GM12874 (cell line): Measurements from ENCODE around the gene STX4.

Source experiments
- TF ChIP-seq, protein P1 (sequence below): IDR thresholded peaks from 2 replicates; pipeline ENCODE4 v1.5.1; 2011; ENCODE audit warnings: low read depth, mild to moderate bottlenecking, control low read depth, low read length, moderate library complexity; ENCODE audit not compliant: insufficient read depth

Gene STX4

DNA sequence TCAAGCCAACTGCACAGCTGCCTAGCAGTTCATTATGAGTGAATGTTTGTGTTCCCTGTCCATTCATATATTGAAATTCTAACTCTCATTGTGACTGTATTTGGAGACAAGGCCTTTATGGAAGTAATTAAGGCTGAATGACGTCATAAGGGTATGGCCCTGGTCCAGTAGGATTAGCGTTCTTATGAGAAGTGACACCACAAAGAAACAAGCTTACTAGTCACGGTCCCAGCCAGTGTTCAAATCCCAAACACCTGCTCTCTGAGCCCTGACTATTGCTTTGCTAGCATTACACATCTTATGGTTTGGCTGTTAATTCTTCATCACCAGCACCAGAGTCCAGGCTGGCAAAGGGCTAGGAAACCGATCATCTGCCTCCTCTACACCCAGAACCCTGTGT lies 38.5 kb downstream of the STX4 start:
- TF ChIP-seq, protein P1, sequence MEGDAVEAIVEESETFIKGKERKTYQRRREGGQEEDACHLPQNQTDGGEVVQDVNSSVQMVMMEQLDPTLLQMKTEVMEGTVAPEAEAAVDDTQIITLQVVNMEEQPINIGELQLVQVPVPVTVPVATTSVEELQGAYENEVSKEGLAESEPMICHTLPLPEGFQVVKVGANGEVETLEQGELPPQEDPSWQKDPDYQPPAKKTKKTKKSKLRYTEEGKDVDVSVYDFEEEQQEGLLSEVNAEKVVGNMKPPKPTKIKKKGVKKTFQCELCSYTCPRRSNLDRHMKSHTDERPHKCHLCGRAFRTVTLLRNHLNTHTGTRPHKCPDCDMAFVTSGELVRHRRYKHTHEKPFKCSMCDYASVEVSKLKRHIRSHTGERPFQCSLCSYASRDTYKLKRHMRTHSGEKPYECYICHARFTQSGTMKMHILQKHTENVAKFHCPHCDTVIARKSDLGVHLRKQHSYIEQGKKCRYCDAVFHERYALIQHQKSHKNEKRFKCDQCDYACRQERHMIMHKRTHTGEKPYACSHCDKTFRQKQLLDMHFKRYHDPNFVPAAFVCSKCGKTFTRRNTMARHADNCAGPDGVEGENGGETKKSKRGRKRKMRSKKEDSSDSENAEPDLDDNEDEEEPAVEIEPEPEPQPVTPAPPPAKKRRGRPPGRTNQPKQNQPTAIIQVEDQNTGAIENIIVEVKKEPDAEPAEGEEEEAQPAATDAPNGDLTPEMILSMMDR: no peak

DNA sequence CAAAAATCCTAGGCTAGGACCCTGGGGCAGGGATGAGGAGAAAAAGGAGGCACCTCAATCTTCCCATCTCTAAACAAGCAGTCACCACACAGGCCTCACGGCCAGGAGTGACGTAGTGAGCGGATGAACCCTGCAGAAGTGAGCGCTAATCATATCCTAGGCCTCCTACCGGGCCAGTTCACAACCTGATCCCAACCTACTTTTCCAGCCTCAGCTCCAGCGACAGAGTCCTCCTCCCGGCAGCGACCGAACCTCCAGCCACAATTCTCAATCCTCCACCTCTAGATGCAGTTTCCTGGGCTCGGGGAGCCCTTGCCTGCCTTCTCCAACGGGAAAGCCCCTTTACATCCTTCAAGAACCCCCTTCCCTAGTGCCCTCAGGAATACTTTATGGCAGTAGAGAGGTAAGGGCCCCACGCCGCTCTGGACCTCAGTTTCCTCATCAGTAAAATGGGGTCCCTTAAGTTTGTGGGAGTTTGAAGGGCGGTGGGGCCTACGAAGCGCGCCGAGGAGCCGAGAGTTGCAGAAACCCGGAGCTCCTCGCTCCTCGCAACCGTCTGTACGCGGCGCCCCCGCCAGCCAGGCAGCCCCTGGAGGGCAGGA lies 39.3 kb downstream of the STX4 start:
- TF ChIP-seq, protein P1: no peak

DNA sequence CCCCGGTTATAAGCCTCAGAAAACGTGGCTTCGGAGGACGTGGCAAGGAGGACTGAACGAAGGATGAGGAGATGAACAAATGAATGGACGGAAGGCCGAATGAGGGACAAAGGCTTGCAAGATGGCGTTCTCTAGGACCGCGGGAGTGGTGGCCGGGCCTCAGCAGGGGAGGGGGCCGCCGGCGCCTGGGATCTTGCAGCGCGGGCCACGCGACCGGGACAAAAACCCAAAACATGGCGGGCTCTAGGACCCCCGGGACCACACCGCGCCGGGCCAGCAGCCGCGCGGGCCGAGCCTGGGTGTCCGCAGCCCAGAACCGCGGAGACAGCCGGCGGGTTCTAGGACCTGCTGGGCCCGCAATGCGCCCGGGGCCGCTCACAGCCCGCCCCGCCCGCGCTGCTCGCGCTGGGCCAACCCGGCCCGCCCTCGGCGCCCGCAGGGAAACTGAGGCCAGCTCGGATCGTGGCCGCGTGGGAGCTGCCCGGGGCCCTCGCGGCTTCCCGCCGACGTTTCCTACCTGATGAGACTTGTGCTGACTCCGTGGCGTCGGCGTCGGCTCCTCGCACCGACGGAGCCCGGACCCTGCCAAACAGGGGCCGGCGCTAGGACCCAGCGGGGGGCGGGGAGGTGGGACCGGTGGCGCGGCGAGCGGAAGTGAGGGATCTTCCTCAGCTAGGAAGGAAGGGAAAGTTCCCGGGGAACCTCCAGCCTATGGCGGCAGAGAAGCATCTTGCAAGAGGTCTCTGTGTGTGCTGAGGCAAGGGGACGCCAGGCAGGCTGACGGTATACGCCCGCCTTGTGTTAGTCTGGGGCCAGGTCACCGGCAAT lies 40.0 kb downstream of the STX4 start:
- TF ChIP-seq, protein P1: no peak

DNA sequence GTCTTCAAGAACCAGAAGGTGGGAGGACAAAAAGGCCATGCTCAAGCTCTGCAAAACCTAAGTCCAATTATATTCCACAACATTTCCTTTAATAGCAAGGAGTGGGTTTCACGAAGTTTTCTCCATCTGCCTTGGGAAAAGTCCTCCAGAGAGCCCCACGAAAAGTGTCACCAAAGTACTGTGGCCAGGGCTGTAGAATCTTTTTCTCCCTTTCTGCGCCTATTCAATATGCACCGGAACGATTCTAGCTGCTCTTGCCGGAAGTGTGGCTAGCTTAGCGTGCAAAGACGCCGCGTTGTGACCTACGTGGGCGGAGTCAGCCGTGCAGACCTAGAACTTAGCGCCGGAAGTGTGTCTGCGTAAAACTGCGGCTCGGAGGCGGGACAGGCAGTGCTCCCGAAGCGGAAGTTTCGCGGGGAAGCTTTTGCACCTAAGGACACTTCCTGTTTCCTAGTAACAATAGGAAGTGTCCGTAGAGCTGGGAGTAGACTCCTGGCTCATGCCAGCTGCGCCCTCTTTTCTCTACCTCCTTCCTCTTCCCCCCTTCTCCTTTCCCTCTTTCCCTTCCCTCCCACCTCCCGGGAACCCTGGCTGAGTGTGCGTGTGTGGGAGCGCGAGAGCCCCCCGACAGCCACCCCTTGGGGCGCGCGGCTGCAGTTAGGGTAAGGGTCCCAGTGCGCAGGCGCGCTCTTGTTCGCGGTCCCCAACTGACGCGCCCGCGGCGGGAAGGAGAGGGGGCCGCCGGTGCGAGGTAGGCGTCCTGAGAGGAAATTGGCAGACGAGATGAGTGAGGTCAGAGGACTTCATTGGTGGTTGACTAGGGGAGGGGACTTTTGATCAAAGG lies 40.8 kb downstream of the STX4 start, which contains the start of the genes ZNF646 and ZNF668:
Gene ZNF646, plus strand, starts transcription at position 453 of the 844 bp plus-strand sequence. CDS start 1,903 bp downstream, outside the sequence.
Gene ZNF668, minus strand, starts transcription at position 271 of the 844 bp plus-strand sequence. CDS start 9,781 bp downstream, outside the sequence.
- TF ChIP-seq, protein P1: no peak

DNA sequence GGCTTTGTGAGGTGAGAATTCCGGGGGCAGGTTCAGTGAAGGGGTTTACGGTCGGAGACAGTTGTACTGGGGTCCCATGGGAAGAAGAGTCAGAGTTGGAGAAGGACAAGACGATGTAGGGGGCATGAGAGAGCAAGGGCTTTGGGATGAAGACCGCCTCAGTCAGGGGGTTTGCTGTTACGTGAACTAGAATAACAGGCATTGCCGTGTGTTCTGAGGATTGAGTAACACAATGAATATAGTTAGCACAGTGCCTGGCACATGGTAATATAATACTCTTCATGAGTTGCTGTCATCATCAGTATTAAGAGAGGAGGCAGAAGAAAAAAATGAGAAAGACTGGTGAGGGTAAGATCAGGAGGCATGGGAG lies 41.4 kb downstream of the STX4 start:
- TF ChIP-seq, protein P1: no peak

DNA sequence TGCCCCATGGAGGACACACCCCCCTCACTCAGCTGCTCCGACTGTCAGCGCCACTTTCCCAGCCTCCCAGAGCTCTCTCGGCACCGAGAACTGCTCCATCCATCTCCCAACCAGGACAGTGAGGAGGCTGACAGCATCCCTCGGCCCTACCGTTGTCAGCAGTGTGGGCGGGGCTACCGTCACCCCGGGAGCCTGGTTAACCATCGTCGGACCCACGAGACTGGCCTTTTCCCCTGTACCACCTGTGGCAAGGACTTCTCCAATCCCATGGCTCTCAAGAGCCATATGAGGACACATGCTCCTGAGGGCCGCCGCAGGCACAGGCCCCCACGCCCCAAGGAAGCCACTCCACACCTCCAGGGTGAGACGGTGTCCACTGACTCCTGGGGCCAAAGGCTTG lies 43.0 kb downstream of the STX4 start:
- TF ChIP-seq, protein P1: no peak

DNA sequence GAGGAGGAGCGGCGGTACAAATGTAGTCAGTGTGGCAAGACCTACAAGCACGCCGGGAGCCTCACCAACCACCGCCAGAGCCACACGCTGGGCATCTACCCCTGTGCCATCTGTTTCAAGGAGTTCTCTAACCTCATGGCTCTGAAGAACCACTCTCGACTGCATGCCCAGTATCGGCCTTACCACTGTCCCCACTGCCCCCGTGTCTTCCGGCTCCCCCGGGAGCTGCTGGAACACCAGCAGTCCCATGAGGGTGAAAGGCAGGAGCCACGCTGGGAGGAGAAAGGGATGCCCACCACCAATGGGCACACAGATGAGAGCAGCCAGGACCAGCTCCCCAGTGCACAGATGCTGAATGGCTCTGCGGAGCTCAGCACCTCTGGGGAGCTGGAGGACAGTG lies 43.7 kb downstream of the STX4 start:
- TF ChIP-seq, protein P1: no peak
